Activated CD8-positive, alpha-beta T cell treated with anti-CD3 and anti-CD28 coated beads for 36 hours (primary cell): Measurements from ENCODE around the gene RGL2. TPM values are rescaled to one million over a fixed set of nuclear protein-coding genes. Genes with fewer than 3 reads are reported as not detected.
"Not testable (repeated sequence)": the region's sequence is repeated elsewhere in the genome, so short reads cannot be mapped to it uniquely, and the experiment has no call there.

Experiments used
- ATAC-seq: fragments of 200-7000 bp; cut with Tn5 transposase; one replicate; pipeline ENCODE4 v1.10.0; 2021; ENCODE audit warnings: mild to moderate bottlenecking, moderate library complexity
- CTCF ChIA-PET: fragments of 350-600 bp; sonication (Branson Sonifier 250); formaldehyde crosslinking; loops from one replicate; lab custom pipeline; 2021; ENCODE audit warnings: antibody characterized with exemption; lab: Charles Lee
- POLR2A ChIA-PET: fragments of 350-600 bp; sonication (Branson Sonifier 250); formaldehyde crosslinking; loops from one replicate; lab custom pipeline; 2021; ENCODE audit warnings: antibody characterized with exemption; lab: Charles Lee
- DNase-seq: peaks from one replicate; pipeline ENCODE4 v3.0.0-alpha.2; 2020
- H3K27ac Mint-ChIP-seq: one replicate; pipeline ENCODE4 v1.8.0; 2021; ENCODE audit warnings: mild to moderate bottlenecking, mixed read lengths
- H3K27me3 Mint-ChIP-seq: one replicate; pipeline ENCODE4 v1.8.0; 2021; ENCODE audit warnings: mixed read lengths
- H3K36me3 Mint-ChIP-seq: one replicate; pipeline ENCODE4 v1.8.0; 2021; ENCODE audit warnings: low read depth, mixed read lengths
- H3K4me1 Mint-ChIP-seq: one replicate; pipeline ENCODE4 v1.8.0; 2021; ENCODE audit warnings: low read depth, mixed read lengths
- H3K4me3 Mint-ChIP-seq: one replicate; pipeline ENCODE4 v1.8.0; 2021; ENCODE audit warnings: mild to moderate bottlenecking, moderate library complexity, mixed read lengths
- H3K9me3 Mint-ChIP-seq: one replicate; pipeline ENCODE4 v1.8.0; 2021; ENCODE audit warnings: mixed read lengths
- CTCF ChIP-seq: fragments of 200-600 bp; IDR thresholded peaks from one replicate; pipeline ENCODE4 v1.8.0; 2022; ENCODE audit warnings: antibody characterized with exemption, mild to moderate bottlenecking
- intact Hi-C: fragments of 100-400 bp; cut with micrococcal nuclease; formaldehyde crosslinking; loops from one replicate; pipeline ENCODE4 v1.10.0; 2022
- total RNA-seq, 2 experiments: library from RNA; stranded (reverse); gene quantifications; one replicate each; pipeline ENCODE4 v1.2.3, GENCODE V29; 2021

The RGL2 gene
- total RNA-seq, 2 experiments from 2014 or later = 24.2 to 24.3 TPM

GRCh38 chr6:33288141-33288920 lies 10.4 kb downstream of the RGL2 start:
- H3K4me3 Mint-ChIP-seq = peak overlapping the region; percentile 89
- ChIA-PET POLR2A (interaction anchor here (0.6 to 13.9 kb wide), 13 partner anchors 10 to 143 kb away, joined by 3 to 261 read pairs (median 5); partner anchors contain the start of genes B3GALT4, HSD17B8, RGL2 and RPS18), CTCF (interaction anchor here (0.7 to 4.6 kb wide), 6 partner anchors 10 to 138 kb away, joined by 3 to 35 read pairs (median 4); partner anchors contain the start of genes B3GALT4, CUTA, RGL2 and RPS18)
- intact Hi-C loops = no loop called here
- no peak for TF ChIP-seq CTCF
- H3K27me3 Mint-ChIP-seq = no peaks in the 10 kb centered on the region
- DNase-seq = no peak
- peak overlapping the region; percentile 89 for H3K27ac Mint-ChIP-seq
- peaks cover 33% of the 10 kb centered on the region for H3K4me1 Mint-ChIP-seq
- ATAC-seq = no peak
- no peaks in the 10 kb centered on the region for H3K9me3 Mint-ChIP-seq
- peaks cover 51% of the 10 kb centered on the region for H3K36me3 Mint-ChIP-seq

GRCh38 chr6:33286946-33287914 lies 11.5 kb downstream of the RGL2 start:
- POLR2A ChIA-PET = interaction anchor here (4.7 to 13.9 kb wide), 4 partner anchors 9 to 25 kb away, joined by 29 to 261 read pairs (median 72); partner anchors contain the start of genes B3GALT4, RGL2, RPS18 and TAPBP
- no peak for DNase-seq
- H3K9me3 Mint-ChIP-seq = no peaks in the 10 kb centered on the region
- peak overlapping the region; percentile 89 for H3K4me3 Mint-ChIP-seq
- intact Hi-C loops = no loop called here
- CTCF ChIA-PET = interaction anchor here (1.3 to 4.6 kb wide), 2 partner anchors 9 to 15 kb away, joined by 4 to 35 read pairs; partner anchors contain the start of genes B3GALT4 and RPS18
- ATAC-seq = no peak
- no peaks in the 10 kb centered on the region for H3K27me3 Mint-ChIP-seq
- TF ChIP-seq CTCF = no peak
- peak overlapping the region; percentile 49 for H3K27ac Mint-ChIP-seq
- peaks cover 33% of the 10 kb centered on the region for H3K4me1 Mint-ChIP-seq
- H3K36me3 Mint-ChIP-seq = peaks cover 49% of the 10 kb centered on the region

- CTCF ChIA-PET = interaction anchor here (1.0 kb wide), 1 partner anchor 8 kb away, joined by 3 read pairs; the partner anchor contains the start of gene B3GALT4
- intact Hi-C loops, H3K4me3 Mint-ChIP-seq, H3K27me3 Mint-ChIP-seq, ATAC-seq, H3K9me3 Mint-ChIP-seq, H3K27ac Mint-ChIP-seq, DNase-seq: not testable (repeated sequence)
- Mint-ChIP-seq H3K36me3 (peaks cover 35% of the 10 kb centered on the region), H3K4me1 (peaks cover 20% of the 10 kb centered on the region)
- POLR2A ChIA-PET = interaction anchor here (1.1 kb wide), 1 partner anchor 16 kb away, joined by 3 read pairs; no protein-coding TSS in a partner anchor
Observed at GRCh38 chr6:33285214-33285613, 13.5 kb downstream of the RGL2 start.

GRCh38 chr6:33280539-33280938 lies 18.2 kb downstream of the RGL2 start:
- H3K4me1 Mint-ChIP-seq = peaks cover 24% of the 10 kb centered on the region
- H3K9me3 Mint-ChIP-seq = no peaks in the 10 kb centered on the region
- ChIA-PET POLR2A (interaction anchor here (1.5 to 9.5 kb wide), 2 partner anchors 8 to 13 kb away, joined by 11 to 261 read pairs; partner anchors contain the start of genes PFDN6, RGL2, RPS18 and VPS52), CTCF (interaction anchor here (1.5 to 5.6 kb wide), 2 partner anchors 8 to 31 kb away, joined by 3 to 35 read pairs; partner anchors contain the start of genes PFDN6 and WDR46)
- H3K27me3 Mint-ChIP-seq = no peaks in the 10 kb centered on the region
- ATAC-seq (no peak), DNase-seq (no peak)
- intact Hi-C loops = no loop called here
- H3K36me3 Mint-ChIP-seq = peaks cover 24% of the 10 kb centered on the region
- peak overlapping the region; percentile 53 for H3K27ac Mint-ChIP-seq
- H3K4me3 Mint-ChIP-seq = no peak overlapping the region
- TF ChIP-seq CTCF = no peak
